ENCODE measurements around the gene GPR26. TPM values are rescaled to one million over a fixed set of nuclear protein-coding genes. Genes with fewer than 3 reads are reported as not detected.

Gene GPR26
- polyA plus RNA-seq, 1 of the 3 experiments (the other 2 are of a cell fraction): not detected

GRCh38 chr10:123648595-123648994, 17.6 kb upstream of the GPR26 start:
- Histone ChIP-seq H3K4me2 (no peak overlapping the region), H3K4me3 (ENCODE audit: low read depth in 2 of 2, low read length in 1 of 2) (no peak overlapping the region), H3K9me3 (no peaks in the 10 kb centered on the region), H3K27ac (ENCODE audit: low read depth in 2 of 2, low read length in 1 of 2) (no peak overlapping the region), H3K4me1 (ENCODE audit: control insufficient read depth in 1 of 2, insufficient read depth in 2 of 2, low read depth in 1 of 2, low read length in 1 of 2) (no peaks in the 10 kb centered on the region), H3K36me3 (replicated peaks in 1 of 2; ENCODE audit: control insufficient read depth in 1 of 2, insufficient read depth in 2 of 2, low read length in 1 of 2) (no peaks in the 10 kb centered on the region), H3K9ac (no peak overlapping the region), H3K79me2 (ENCODE audit: insufficient read depth) (no peaks in the 10 kb centered on the region), H3K27me3 (ENCODE audit: insufficient read depth) (no peaks in the 10 kb centered on the region), H2AFZ (ENCODE audit: low read depth) (no peak overlapping the region), H3K9me2 (no peaks in the 10 kb centered on the region), H3F3A (replicated peaks; ENCODE audit: insufficient read depth) (no peaks in the 10 kb centered on the region), H4K20me1 (ENCODE audit: insufficient read depth) (no peaks in the 10 kb centered on the region)
- ChIA-PET CTCF (interaction anchor here (1.0 to 1.2 kb wide), 2 partner anchors 11 to 20 kb away, joined by 3 read pairs; no protein-coding TSS in a partner anchor), POLR2A (no interaction called here)
- TF ChIP-seq RCOR1 (IDR thresholded peaks at IDR 0.05; ENCODE audit: low read length) (no peak), NFIC (IDR thresholded peaks at IDR 0.05; ENCODE audit: borderline replicate concordance) (no peak), SMC3 (IDR thresholded peaks at IDR 0.05; ENCODE audit: low read depth, low read length) (no peak), GABPA (IDR thresholded peaks at IDR 0.05; ENCODE audit: low read depth) (no peak), YY1 (IDR thresholded peaks at IDR 0.05; ENCODE audit: low read depth) (no peak), ELF1 (IDR thresholded peaks at IDR 0.05) (no peak), TEAD4 (IDR thresholded peaks at IDR 0.05; ENCODE audit: borderline replicate concordance, insufficient read depth) (no peak), RFX5 (IDR thresholded peaks at IDR 0.05; ENCODE audit: low read length) (no peak), TCF12 (IDR thresholded peaks at IDR 0.05) (no peak), CHD2 (IDR thresholded peaks at IDR 0.05; ENCODE audit: low read length, partially characterized antibody) (no peak), FOSL2 (IDR thresholded peaks at IDR 0.05; ENCODE audit: borderline replicate concordance, low read depth) (no peak), IRF3 (IDR thresholded peaks at IDR 0.05; ENCODE audit: low read depth, low read length) (no peak)
- WGBS (ENCODE audit: low lambda C conversion rate): 0% methylated on average over 1 of the region's 2 CpGs
- DNase-seq: no peak

GRCh38 chr10:123649676-123650075, 16.5 kb upstream of the GPR26 start:
- no peaks in the 10 kb centered on the region for H3K4me1 ChIP-seq (ENCODE audit: control insufficient read depth in 1 of 2, insufficient read depth in 2 of 2, low read depth in 1 of 2, low read length in 1 of 2)
- DNase-seq: no peak
- TF ChIP-seq RCOR1 (IDR thresholded peaks at IDR 0.05; ENCODE audit: low read length) (no peak), TEAD4 (IDR thresholded peaks at IDR 0.05; ENCODE audit: borderline replicate concordance, insufficient read depth) (no peak), FOXM1 (IDR thresholded peaks at IDR 0.05; ENCODE audit: low read depth) (no peak), GABPA (IDR thresholded peaks at IDR 0.05; ENCODE audit: low read depth) (no peak), MEF2A (IDR thresholded peaks at IDR 0.05; ENCODE audit: borderline replicate concordance, low read depth) (no peak), CHD2 (IDR thresholded peaks at IDR 0.05; ENCODE audit: low read length, partially characterized antibody) (no peak), USF1 (IDR thresholded peaks at IDR 0.05; ENCODE audit: borderline replicate concordance, low read depth) (no peak), SIN3A (IDR thresholded peaks at IDR 0.05; ENCODE audit: borderline replicate concordance, low read depth, low read length) (no peak), FOSL2 (IDR thresholded peaks at IDR 0.05; ENCODE audit: borderline replicate concordance, low read depth) (no peak), JUND (IDR thresholded peaks at IDR 0.05) (no peak), EZH2phosphoT487 (IDR thresholded peaks at IDR 0.05; ENCODE audit: borderline replicate concordance, low read depth) (no peak), YY1 (IDR thresholded peaks at IDR 0.05; ENCODE audit: low read depth) (no peak)
- H3K9me3 ChIP-seq: no peaks in the 10 kb centered on the region
- H3K9me2 ChIP-seq: no peaks in the 10 kb centered on the region
- H3K79me2 ChIP-seq (ENCODE audit: insufficient read depth): no peaks in the 10 kb centered on the region
- H2AFZ ChIP-seq (ENCODE audit: low read depth): no peak overlapping the region
- no peak overlapping the region for H3K4me3 ChIP-seq (ENCODE audit: low read depth in 2 of 2, low read length in 1 of 2)
- WGBS (ENCODE audit: low lambda C conversion rate): 27% methylated on average over 4 of the region's 4 CpGs
- no peak overlapping the region for H3K4me2 ChIP-seq
- H4K20me1 ChIP-seq (ENCODE audit: insufficient read depth): no peaks in the 10 kb centered on the region
- POLR2A ChIA-PET: no interaction called here
- H3K9ac ChIP-seq: no peak overlapping the region
- H3K36me3 ChIP-seq (replicated peaks in 1 of 2; ENCODE audit: control insufficient read depth in 1 of 2, insufficient read depth in 2 of 2, low read length in 1 of 2): no peaks in the 10 kb centered on the region
- CTCF ChIA-PET: interaction anchor here (0.8 kb wide), 1 partner anchor 13 kb away, joined by 4 read pairs; no protein-coding TSS in a partner anchor
- no peak overlapping the region for H3K27ac ChIP-seq (ENCODE audit: low read depth in 2 of 2, low read length in 1 of 2)
- H3K27me3 ChIP-seq (ENCODE audit: insufficient read depth): no peaks in the 10 kb centered on the region
- H3F3A ChIP-seq (replicated peaks; ENCODE audit: insufficient read depth): no peaks in the 10 kb centered on the region
